ENCODE measurements around the gene IKZF3.
"Not testable (repeated sequence)": the region's sequence is repeated elsewhere in the genome, so short reads cannot be mapped to it uniquely, and the experiment has no call there.

IKZF3 gene

GRCh38 chr17:39781031-39781860, 82.9 kb downstream of the IKZF3 start:
- no peak for DNase-seq (ENCODE audit: low read depth, low spot score)

GRCh38 chr17:39777534-39778365, 86.4 kb downstream of the IKZF3 start:
- DNase-seq (ENCODE audit: low read depth, low spot score): no peak

GRCh38 chr17:39776252-39776651, 87.9 kb downstream of the IKZF3 start:
- DNase-seq (ENCODE audit: low read depth, low spot score): no peak

GRCh38 chr17:39775031-39775430, 89.1 kb downstream of the IKZF3 start:
- DNase-seq (ENCODE audit: low read depth, low spot score): no peak

- no peak for DNase-seq (ENCODE audit: low read depth, low spot score)
Observed at GRCh38 chr17:39774047-39774446, 90.1 kb downstream of the IKZF3 start.

GRCh38 chr17:39772987-39773934, 90.9 kb downstream of the IKZF3 start:
- no peak for DNase-seq (ENCODE audit: low read depth, low spot score)

- DNase-seq (ENCODE audit: low read depth, low spot score): no peak
Observed at GRCh38 chr17:39772415-39772814, 91.7 kb downstream of the IKZF3 start.

- DNase-seq (ENCODE audit: low read depth, low spot score): no peak
Observed at GRCh38 chr17:39769974-39770587, 94.0 kb downstream of the IKZF3 start.

DNA sequence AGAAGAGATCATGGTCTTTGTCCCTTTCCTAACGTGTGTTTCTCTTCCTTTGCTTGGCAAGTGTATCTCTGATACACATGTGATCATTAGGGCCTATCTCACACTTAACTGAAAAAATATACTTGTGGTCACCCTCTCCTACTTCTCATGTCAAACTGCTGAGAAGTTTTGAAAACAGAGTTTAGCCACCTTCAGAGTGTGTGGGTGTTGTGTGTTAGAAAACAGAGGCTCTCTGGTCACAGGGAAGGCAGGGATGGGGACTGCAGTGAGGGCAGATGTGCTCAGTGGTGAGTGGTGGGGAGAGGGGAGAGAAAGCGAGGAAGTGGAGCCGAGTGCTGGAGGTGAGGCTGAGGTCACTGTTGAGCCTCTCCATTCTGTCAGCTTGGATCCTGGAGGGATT, 97.0 kb downstream of the IKZF3 start:
- DNase-seq (ENCODE audit: low read depth, low spot score): no peak

DNA sequence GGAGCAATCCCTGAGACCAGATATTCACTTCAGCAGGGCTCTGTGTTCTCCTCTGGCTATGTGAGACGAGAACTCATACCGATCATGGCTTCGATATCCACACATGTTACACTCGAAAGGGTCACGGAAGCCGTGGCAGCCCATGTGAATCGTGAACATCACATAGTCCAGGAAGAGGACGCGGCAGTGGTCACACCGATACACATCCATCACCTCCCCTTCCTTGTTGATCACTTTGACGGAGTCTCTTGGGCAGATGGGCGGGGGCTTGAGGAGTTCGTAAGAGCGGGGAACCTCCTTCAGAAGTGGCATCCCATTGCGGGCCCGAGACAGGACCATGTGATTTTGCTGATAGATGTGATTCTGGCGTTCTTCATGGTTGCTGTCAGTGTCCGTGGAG, 98.3 kb downstream of the IKZF3 start:
- no peak for DNase-seq (ENCODE audit: low read depth, low spot score)

DNA sequence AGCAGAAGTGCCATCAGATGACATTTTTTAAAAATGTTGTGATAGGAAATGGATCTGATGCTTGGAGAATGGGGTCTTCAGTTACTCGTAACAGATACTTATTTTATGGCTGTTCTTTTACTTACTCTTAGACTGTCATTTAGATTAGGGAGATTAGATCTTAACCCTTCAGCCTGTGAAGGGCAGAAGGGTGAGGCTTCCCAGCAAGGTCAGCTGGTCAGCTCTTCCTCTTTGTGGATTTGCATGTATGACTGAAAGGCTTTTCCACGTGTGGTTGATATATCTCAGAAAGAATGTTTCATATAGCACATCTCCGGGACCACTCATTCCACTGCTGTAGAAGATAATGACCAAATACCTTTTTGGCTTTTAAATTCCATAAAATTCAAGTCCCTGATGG, 98.9 kb downstream of the IKZF3 start:
- no peak for DNase-seq (ENCODE audit: low read depth, low spot score)

- not testable (repeated sequence) for DNase-seq (ENCODE audit: low read depth, low spot score)
Observed at GRCh38 chr17:39764171-39764570, 99.9 kb downstream of the IKZF3 start.

- DNase-seq (ENCODE audit: low read depth, low spot score): no peak
Observed at GRCh38 chr17:39763051-39763820, 100.9 kb downstream of the IKZF3 start.

DNA sequence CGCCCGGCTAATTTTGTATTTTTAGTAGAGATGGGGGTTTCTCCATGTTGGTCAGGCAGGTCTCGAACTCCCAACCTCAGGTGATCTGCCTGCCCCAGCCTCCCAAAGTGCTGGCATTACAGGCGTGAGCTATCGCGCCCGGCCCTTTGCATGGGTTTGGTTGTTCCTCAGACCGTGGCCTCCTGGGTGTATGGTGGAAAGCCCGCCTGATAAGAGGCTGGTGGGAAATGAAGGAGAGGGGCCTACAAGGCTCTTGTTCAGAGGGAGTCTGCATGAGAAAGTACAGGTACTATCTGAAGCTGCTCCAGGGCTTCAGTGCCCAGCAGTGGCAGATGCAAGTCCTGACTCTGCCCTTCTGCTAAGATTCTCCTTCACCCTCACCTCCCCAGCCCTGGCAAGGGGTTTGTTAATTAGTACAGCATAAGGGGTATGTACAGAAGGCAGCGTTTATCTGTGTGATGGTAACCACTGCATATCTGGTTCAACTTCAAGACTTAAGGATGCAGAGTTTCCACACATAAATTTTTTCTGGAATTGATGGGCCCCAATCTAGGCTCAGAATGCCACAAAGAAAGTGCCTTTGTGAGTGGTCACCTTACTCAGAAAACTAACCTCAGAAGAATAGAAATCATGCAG, 102.1 kb downstream of the IKZF3 start:
- no peak for DNase-seq (ENCODE audit: low read depth, low spot score)

- DNase-seq (ENCODE audit: low read depth, low spot score): no peak
Observed at GRCh38 chr17:39759204-39759603, 104.9 kb downstream of the IKZF3 start.

GRCh38 chr17:39757931-39758873, 105.9 kb downstream of the IKZF3 start:
- no peak for DNase-seq (ENCODE audit: low read depth, low spot score)

- no peak for DNase-seq (ENCODE audit: low read depth, low spot score)
Observed at GRCh38 chr17:39757176-39757662, 106.9 kb downstream of the IKZF3 start.

GRCh38 chr17:39756380-39757079, 107.6 kb downstream of the IKZF3 start:
- no peak for DNase-seq (ENCODE audit: low read depth, low spot score)

Data from brain pericyte (primary cell).